ENCODE measurements around the gene TRPV5. TPM values are rescaled to one million over a fixed set of nuclear protein-coding genes. Genes with fewer than 3 reads are reported as not detected.
"Not testable (repeated sequence)": the region's sequence is repeated elsewhere in the genome, so short reads cannot be mapped to it uniquely, and the experiment has no call there.

The TRPV5 gene
- not detected for total RNA-seq
- long read RNA-seq, donor 1 = 0 reads
- long read RNA-seq, donor 2 = 0 reads

GRCh38 chr7:142933624-142934023 is at the start of gene TRPV5:
Gene TRPV5 (minus strand): TSS chr7:142933746. CDS start chr7:142933459, 287 bp downstream.
- intact Hi-C loops (cut with DNase I) = loop anchor here in 1 of 2 donors (1.0 kb wide), 1 partner anchor 27 kb away; no protein-coding TSS in a partner anchor

GRCh38 chr7:142978402-142978801 is 44.9 kb upstream of the TRPV5 start:
- intact Hi-C loops (cut with DNase I); DNase-seq (ENCODE audit: low spot score): not testable (repeated sequence)

More at GRCh38 chr7:142933624-142934023, at the start of gene TRPV5:
- DNase-seq (ENCODE audit: low spot score) = no peak

GRCh38 chr7:142974626-142975025 is 41.1 kb upstream of the TRPV5 start:
- intact Hi-C loops (cut with DNase I) = no loop called here
- DNase-seq (ENCODE audit: low spot score) = no peak

- intact Hi-C loops (cut with DNase I) = no loop called here
- DNase-seq (ENCODE audit: low spot score) = no peak
Measured at GRCh38 chr7:142969183-142969582, 35.6 kb upstream of the TRPV5 start.

GRCh38 chr7:142968229-142968628 is 34.7 kb upstream of the TRPV5 start:
- intact Hi-C loops (cut with DNase I) = no loop called here
- no peak for DNase-seq (ENCODE audit: low spot score)

GRCh38 chr7:142964502-142965246 is 31.1 kb upstream of the TRPV5 start:
- intact Hi-C loops (cut with DNase I) = no loop called here
- DNase-seq (ENCODE audit: low spot score) = no peak

GRCh38 chr7:142963993-142964392 is 30.4 kb upstream of the TRPV5 start:
- DNase-seq (ENCODE audit: low spot score) = no peak
- intact Hi-C loops (cut with DNase I) = no loop called here

GRCh38 chr7:142962991-142963390 is 29.4 kb upstream of the TRPV5 start:
- DNase-seq (ENCODE audit: low spot score) = no peak
- intact Hi-C loops (cut with DNase I) = no loop called here

GRCh38 chr7:142961973-142962926 is 28.7 kb upstream of the TRPV5 start, which contains the start of gene KEL:
Gene KEL (minus strand): TSS chr7:142962363. CDS start chr7:142962206, 157 bp downstream.
- no peak for DNase-seq (ENCODE audit: low spot score)
- intact Hi-C loops (cut with DNase I) = no loop called here

GRCh38 chr7:142961595-142961972 is 28.0 kb upstream of the TRPV5 start:
- no peak for DNase-seq (ENCODE audit: low spot score)
- intact Hi-C loops (cut with DNase I) = no loop called here

- no peak for DNase-seq (ENCODE audit: low spot score)
- intact Hi-C loops (cut with DNase I) = no loop called here
Measured at GRCh38 chr7:142960955-142961512, 27.5 kb upstream of the TRPV5 start.

GRCh38 chr7:142959202-142959601 is 25.7 kb upstream of the TRPV5 start:
- no peak for DNase-seq (ENCODE audit: low spot score)

GRCh38 chr7:142957723-142958122 is 24.2 kb upstream of the TRPV5 start:
- DNase-seq (ENCODE audit: low spot score) = no peak
- intact Hi-C loops (cut with DNase I) = no loop called here

More at GRCh38 chr7:142959202-142959601, 25.7 kb upstream of the TRPV5 start:
- intact Hi-C loops (cut with DNase I) = no loop called here

- intact Hi-C loops (cut with DNase I) = no loop called here
- no peak for DNase-seq (ENCODE audit: low spot score)
Measured at GRCh38 chr7:142956951-142957623, 23.5 kb upstream of the TRPV5 start.

GRCh38 chr7:142954680-142955268 is 21.2 kb upstream of the TRPV5 start:
- intact Hi-C loops (cut with DNase I) = no loop called here
- DNase-seq (ENCODE audit: low spot score) = no peak

- no peak for DNase-seq (ENCODE audit: low spot score)
- intact Hi-C loops (cut with DNase I) = no loop called here
Measured at GRCh38 chr7:142950235-142950634, 16.7 kb upstream of the TRPV5 start.

- intact Hi-C loops (cut with DNase I) = no loop called here
- DNase-seq (ENCODE audit: low spot score) = no peak
Measured at GRCh38 chr7:142948603-142949002, 15.1 kb upstream of the TRPV5 start.

GRCh38 chr7:142945001-142945400 is 11.5 kb upstream of the TRPV5 start:
- intact Hi-C loops (cut with DNase I) = no loop called here

More at GRCh38 chr7:142945001-142945400, 11.5 kb upstream of the TRPV5 start:
- DNase-seq (ENCODE audit: low spot score) = no peak
